Epidermal melanocyte (primary cell): Measurements from ENCODE around the gene BRAF.
"Not testable (repeated sequence)": the region's sequence is repeated elsewhere in the genome, so short reads cannot be mapped to it uniquely, and the experiment has no call there.

Source experiments
- DNase-seq: peaks from one replicate; pipeline ENCODE4 v3.0.0; 2011; ENCODE audit warnings: low spot score; ENCODE audit not compliant: insufficient read length

The BRAF gene

GRCh38 chr7:140924821-140925421 is at the start of gene BRAF:
Gene BRAF, minus strand, starts transcription at chr7:140924929. Its CDS starts 226 bp downstream, at chr7:140924703.
- DNase-seq: peak; percentile 82

DNA sequence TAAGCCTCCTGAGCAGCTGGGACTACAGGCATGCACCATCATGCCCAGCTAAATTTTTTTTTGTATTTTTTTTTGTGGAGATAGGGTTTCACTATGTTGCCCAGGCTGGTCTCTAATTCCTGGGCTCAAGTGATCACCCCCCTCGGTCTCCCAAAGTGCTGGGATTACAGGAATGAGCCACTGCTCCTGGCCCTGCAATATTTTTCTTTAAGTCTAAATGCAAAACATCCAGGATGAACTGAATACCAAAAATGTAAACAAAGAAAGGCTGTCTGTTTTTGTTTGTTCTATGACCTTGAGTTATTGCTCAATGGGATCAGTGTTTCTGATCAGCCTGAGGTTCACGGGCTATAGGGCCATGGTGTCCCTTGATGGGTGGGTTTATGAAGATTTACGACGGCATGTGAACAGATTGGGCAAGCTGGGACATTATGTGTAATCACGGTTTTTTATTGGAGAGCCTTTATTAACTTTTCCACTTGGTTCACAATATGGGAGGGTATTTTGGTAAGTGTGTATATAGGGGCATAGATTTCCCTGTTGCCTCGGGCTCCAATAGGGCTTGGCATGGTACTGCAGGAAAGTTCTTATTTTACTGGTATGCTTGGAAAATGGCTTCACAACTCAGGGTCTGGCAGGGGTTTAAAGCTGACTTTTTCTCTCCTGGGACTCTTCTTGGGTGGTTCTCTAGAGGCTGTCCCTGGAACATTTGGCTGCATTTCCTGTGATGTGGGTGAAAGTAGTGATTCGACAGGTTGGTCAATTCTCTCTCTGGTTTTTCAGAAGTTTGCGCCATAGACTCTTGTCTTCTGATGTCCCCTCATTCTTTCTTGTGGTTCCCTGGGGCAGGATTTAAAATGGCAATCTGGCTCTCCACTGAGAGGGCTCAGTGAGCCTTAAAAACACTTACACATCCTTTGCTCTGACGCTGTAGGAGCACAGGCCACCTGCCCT is 48.4 kb upstream of the BRAF start:
- DNase-seq: no peak

DNA sequence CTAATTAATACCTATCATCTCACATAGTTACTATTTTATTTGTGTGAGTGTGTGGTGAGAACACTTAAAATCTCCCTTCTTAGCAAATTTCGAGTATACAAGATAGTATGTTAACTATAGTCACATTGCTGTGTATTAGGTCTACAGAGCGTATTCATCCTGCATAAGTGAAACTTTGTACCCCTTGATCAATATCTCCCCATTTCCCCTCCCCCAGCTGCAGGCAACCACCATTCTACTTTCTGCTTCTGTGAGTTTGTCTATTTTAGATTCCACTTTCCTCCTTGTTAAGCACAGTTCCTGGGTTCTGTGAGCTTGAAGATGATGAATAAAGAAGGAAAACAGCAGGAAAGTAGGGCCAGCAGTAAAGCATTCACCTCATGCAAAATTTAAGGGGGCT is 47.6 kb upstream of the BRAF start:
- DNase-seq: no peak

DNA sequence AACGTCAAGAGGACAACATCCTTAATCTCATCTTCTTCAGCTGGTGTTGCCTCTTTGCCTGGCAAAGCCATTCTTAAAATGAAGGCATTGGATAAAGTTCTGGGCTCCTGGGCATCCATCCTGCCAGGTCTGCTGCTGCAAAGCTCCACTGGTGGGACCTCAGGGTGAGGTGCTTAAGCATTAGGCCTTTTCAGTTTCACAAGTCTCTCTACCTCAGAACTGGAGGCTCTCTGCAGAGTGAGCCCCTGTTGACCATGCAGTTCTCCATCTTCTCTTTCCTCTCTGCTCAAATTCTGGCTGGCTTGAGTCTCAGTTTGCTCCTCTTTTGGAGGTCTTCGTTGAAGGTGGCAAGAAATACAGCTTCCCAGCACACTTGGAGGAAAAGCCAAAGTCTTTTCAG is 42.7 kb upstream of the BRAF start:
- DNase-seq: no peak

GRCh38 chr7:140966561-140967233 is 42.0 kb upstream of the BRAF start:
- no peak for DNase-seq

DNA sequence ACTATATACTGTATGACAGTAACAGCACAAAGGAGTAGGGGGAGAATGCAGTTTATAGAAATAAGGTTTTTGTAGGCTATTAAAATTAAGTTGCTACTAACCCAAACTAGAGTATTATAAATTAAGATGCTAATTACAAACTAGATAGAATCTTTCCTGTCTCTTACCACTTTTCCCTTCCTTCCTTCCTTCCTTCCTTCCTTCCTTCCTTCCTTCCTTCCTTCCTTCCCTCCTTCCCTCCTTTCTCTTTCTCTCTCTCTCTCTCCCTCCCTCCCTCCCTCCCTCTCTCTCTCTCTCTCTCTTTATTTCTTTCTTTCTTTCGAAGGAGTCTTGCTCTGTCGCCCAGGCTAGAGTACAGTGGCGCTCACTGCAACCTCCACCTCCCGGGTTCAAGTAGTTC is 36.4 kb upstream of the BRAF start:
- no peak for DNase-seq

GRCh38 chr7:140956997-140957396 is 32.3 kb upstream of the BRAF start:
- DNase-seq: not testable (repeated sequence)

GRCh38 chr7:140945940-140946339 is 21.2 kb upstream of the BRAF start:
- no peak for DNase-seq

GRCh38 chr7:140942242-140942641 is 17.5 kb upstream of the BRAF start:
- DNase-seq: not testable (repeated sequence)

DNA sequence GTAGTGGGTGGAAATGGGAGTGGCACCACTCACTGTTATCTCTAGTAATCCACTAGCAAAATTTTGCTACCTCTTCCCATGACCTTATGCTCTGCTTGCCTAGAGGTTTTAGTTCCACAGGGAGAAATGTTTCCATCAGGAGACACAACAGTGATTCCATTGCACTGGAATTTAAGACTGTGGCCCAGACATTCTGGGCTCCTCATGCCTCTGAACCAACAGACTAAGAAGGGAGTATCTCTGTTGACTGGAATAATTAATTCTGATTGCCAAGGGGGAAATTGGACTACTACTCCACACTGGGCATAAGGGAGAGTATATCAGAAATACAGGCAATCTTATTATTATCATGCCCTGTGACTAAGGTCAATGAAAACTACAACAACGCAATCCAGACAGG is 16.2 kb upstream of the BRAF start:
- no peak for DNase-seq

DNA sequence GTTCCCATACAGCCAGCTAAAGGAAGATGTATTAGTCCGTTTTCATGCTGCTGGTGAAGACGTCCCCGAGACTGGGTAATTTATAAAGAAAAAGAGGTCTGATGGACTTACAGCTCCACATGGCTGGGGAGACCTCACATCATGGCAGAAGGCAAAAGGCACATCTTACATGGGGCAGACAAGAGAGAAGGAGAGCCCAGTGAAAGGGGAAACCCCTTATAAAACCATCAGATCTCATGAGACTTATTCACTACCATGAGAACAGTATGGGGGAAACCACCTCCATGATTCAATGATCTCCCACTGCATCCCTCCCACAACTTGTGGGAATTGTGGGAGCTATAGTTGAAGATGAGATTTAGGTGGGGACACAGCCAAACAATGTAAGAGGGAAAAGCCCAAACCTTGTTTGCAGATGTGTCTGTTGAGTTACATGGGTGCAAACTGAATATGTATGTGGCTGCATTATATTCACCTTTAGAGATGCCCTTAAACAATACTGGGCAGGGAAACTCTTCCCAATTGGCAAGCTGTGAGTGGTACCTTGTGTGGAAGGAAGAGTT is 13.1 kb upstream of the BRAF start:
- no peak for DNase-seq

- no peak for DNase-seq
These were observed 4.0 kb upstream of the BRAF start for GRCh38 chr7:140928491-140929309.

DNA sequence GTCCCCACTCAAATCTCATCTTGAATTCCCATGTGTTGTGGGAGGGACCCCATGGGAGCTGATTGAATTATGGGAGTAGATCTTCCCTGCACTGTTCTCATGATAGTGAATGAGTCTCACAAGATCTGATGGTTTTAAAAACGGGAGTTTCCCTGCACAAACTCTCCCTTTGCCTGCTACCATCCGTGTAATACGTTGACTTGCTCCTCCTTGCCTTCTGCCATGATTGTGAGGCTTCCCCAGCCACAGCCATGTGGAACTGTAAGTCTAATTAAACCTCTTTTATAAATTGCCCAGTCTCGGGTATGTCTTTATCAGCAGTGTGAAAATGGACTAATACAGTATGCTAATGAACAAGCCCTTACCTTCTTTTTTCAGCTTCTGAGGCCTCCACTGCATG is 3.2 kb upstream of the BRAF start:
- not testable (repeated sequence) for DNase-seq

DNA sequence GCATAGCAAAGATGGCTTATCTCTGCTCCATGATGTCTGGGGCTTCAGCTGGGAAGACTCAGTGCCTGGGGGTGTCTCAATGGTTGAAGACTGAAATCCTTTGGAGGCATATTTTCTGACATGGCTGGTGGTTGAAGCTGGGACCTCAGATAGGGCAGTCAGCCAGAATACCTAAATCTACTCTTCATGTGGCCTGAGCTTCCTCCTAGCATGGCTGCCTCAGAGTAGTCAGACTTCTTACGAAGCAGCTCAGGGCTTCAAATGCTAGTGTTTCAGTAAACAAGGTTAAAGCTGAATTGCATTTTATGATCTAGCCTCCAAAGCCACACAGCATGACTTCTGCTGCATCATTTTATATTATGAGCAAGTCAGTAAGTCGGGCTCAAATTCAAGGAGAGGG is 2.6 kb upstream of the BRAF start:
- no peak for DNase-seq

DNA sequence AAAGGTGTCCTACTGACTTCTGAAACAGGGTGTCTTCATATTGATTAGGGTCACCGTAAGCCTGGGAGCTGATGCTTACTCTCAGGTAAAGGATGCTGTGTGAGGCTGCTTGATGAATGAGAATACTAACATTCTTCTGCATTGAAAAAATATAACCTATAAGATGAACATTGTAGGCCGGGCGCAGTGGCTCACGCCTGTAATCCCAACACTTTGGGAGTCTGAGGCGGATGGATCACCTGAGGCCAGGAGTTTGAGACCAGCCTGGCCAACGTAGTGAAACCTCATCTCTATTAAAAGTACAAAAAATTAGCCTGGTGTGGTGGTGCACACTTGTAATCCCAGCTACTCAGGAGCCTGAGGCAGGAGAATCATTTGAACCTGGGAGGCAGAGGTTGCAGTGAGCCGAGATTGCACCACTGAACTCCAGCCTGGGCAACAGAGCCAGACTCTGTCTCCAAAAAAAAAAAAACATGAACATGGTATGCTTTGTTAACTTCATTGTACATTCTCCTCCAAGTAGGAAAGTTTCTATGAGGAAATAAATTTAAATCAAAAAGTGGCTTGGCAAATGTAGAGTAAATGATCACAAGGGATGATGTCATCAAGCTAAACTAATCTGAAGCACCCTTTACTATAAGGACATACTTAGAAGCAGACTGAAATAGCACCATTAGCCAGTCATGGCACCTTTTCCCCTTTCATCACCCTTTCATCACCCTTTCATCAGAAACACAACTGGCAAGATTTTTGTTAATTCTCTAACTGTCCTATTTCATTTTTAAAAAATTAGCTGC is 1.5 kb upstream of the BRAF start:
- no peak for DNase-seq

GRCh38 chr7:140924019-140924820 is 509 bp downstream of the BRAF start:
- peak; percentile 51 for DNase-seq

DNA sequence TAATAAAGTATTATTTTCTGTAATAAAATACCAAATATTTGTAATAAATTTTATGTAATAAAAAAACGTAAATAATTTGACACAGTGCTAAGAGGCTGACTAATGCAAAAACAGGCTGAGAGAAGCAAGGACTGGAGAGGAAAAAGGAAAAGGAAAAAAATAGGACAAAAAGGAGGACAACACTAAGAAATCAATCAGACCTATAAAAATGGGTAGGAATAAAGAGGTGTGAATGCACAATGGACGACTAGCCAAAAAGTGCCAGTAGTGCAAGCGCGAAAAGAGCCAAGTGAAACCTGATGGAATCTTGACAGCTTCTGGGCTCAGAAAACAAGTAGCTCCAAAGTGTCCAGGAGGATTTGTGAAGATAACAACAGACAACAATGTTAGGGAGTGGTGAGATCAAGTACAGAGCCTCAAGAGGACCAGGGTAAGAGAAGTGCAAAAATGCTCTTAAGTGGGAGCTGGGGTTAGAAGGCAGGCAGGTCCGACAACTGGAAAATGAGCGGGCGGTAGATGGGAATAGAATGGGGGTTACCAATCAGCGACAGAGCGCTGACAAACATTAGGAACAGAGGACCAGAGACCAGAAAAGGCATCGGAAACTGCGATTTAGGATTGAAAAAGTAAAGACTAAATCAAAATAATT is 1.2 kb downstream of the BRAF start:
- DNase-seq: no peak

DNA sequence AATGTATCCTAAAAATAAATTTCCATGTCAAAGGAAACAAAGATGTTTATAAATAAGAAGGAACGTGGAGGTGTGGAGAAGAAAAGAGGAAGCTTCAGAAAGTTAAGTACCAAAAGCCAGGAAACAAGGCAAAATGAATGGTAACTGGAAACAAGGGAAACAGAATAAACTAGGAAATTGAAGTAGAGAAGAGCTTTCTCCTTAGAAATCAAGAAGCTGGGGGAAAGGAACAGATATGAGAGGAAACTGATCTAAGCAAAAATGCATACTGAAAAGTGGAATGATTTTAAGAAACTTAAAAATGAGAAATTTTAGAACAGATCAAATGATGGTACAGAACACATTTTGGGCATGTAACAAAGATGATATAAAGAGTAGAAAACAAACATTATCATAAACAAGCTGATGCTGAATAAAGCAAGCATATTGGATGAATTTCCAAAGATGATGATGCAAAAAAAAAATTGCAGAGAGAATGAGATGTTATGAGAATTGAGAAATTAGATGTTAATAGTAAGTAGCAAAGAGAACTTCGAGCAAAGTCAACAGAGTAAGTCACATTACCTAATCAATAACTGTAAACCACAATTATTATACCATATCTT is 1.9 kb downstream of the BRAF start:
- no peak for DNase-seq
